CD4-positive, alpha-beta memory T cell (primary cell): ENCODE measurements around the gene ECE2. TPM values are rescaled to one million over a fixed set of nuclear protein-coding genes. Genes with fewer than 3 reads are reported as not detected.
A peak's percentile ranks its signal among the peaks of the same experiment; 100 is the strongest.

Experiments
- CTCF ChIA-PET: fragments of 350-600 bp; sonication (Branson Sonifier 250); formaldehyde crosslinking; loops from one replicate; lab custom pipeline; 2021; ENCODE audit warnings: inconsistent platforms; ENCODE audit not compliant: partially characterized antibody; lab: Charles Lee
- POLR2A ChIA-PET: fragments of 350-600 bp; sonication (Branson Sonifier 250); formaldehyde crosslinking; loops from one replicate; lab custom pipeline; 2021; ENCODE audit not compliant: partially characterized antibody; lab: Charles Lee
- DNase-seq, 5 donors: peaks; one replicate each; pipeline versions ENCODE4 v3.0.0 to v3.0.0-alpha.2; 2020 to 2022; ENCODE audit warnings: mixed read lengths in 1 of 5
- H3K27ac ChIP-seq: one replicate; pipeline ENCODE4 v1.7.0; 2013; ENCODE audit warnings: low read depth, low read length
- H3K27me3 ChIP-seq: 2 replicates; pipeline ENCODE4 v1.7.0; 2013; ENCODE audit warnings: mild to moderate bottlenecking, low read length, moderate library complexity; ENCODE audit not compliant: insufficient read depth
- H3K36me3 ChIP-seq: 2 replicates; pipeline ENCODE4 v1.7.0; 2013; ENCODE audit warnings: mild to moderate bottlenecking, low read length, moderate library complexity; ENCODE audit not compliant: insufficient read depth
- H3K4me1 ChIP-seq: 2 replicates; pipeline ENCODE4 v1.7.0; 2013; ENCODE audit warnings: mild to moderate bottlenecking, low read length, moderate library complexity; ENCODE audit not compliant: insufficient read depth
- H3K4me3 ChIP-seq, 2 donors: one replicate each; pipeline ENCODE4 v1.7.0; 2013; ENCODE audit warnings: low read length in 2 of 2, mild to moderate bottlenecking in 1 of 2
- H3K9me3 ChIP-seq, 2 donors: one replicate each; pipeline ENCODE4 v1.7.0; 2013; ENCODE audit warnings: low read length in 2 of 2, control low read depth in 1 of 2; ENCODE audit not compliant: control insufficient read depth in 1 of 2
- H3K27ac Mint-ChIP-seq, 7 donors: one replicate each; pipeline ENCODE4 v1.8.0; 2020 to 2021; ENCODE audit warnings: mixed read lengths in 7 of 7, mild to moderate bottlenecking in 6 of 7, inconsistent platforms in 3 of 7, moderate library complexity in 3 of 7
- H3K27me3 Mint-ChIP-seq, 2 donors: one replicate each; pipeline ENCODE4 v1.8.0; 2020 to 2021; ENCODE audit warnings: mixed read lengths in 2 of 2
- H3K36me3 Mint-ChIP-seq, 2 donors: one replicate each; pipeline ENCODE4 v1.8.0; 2020 to 2021; ENCODE audit warnings: mixed read lengths in 2 of 2, inconsistent platforms in 1 of 2, mild to moderate bottlenecking in 1 of 2
- H3K4me1 Mint-ChIP-seq, 4 donors: one replicate each; pipeline ENCODE4 v1.8.0; 2020 to 2021; ENCODE audit warnings: mixed read lengths in 4 of 4, mild to moderate bottlenecking in 1 of 4
- H3K4me3 Mint-ChIP-seq, 8 donors: one replicate each; pipeline ENCODE4 v1.8.0; 2020 to 2021; ENCODE audit warnings: mixed read lengths in 8 of 8, mild to moderate bottlenecking in 7 of 8, moderate library complexity in 6 of 8, inconsistent platforms in 3 of 8
- H3K9me3 Mint-ChIP-seq, 8 donors: one replicate each; pipeline ENCODE4 v1.8.0; 2020 to 2021; ENCODE audit warnings: mixed read lengths in 8 of 8, mild to moderate bottlenecking in 5 of 8, inconsistent platforms in 3 of 8, moderate library complexity in 1 of 8
- intact Hi-C: fragments of 100-400 bp; cut with micrococcal nuclease; formaldehyde crosslinking; loops from one replicate; pipeline ENCODE4 v1.15.1; 2023
- polyA plus RNA-seq, 2 donors: library from polyadenylated mRNA; unstranded; fragments of 300-500 nt; fragmentation: Illumina TruSeq; gene quantifications; one replicate each; pipeline ENCODE4 v1.2.3, GENCODE V29; 2021
- total RNA-seq, 2 experiments: library from RNA; stranded (reverse); gene quantifications; one replicate each; pipeline ENCODE4 v1.2.3, GENCODE V29; 2021

The ECE2 gene
- total and polyA plus RNA-seq, 4 experiments from 2014 or later: not detected

- H3K4me1 Mint-ChIP-seq: peaks cover 5 to 17% (median 7%) of the 10 kb centered on the region in 4 donors
- peaks cover 11% of the 10 kb centered on the region for H3K4me1 ChIP-seq
- H3K4me3 ChIP-seq: peak overlapping the region in 1 of 2 donors; percentile 51
- H3K4me3 Mint-ChIP-seq: peak overlapping the region; percentile 64 to 93 (median 81)
- peaks cover 40% of the 10 kb centered on the region for H3K27me3 ChIP-seq
- no peak overlapping the region for H3K27ac ChIP-seq
- H3K27me3 Mint-ChIP-seq: peaks cover 39 to 40% of the 10 kb centered on the region in 2 donors
- no peaks in the 10 kb centered on the region for H3K9me3 ChIP-seq
- H3K36me3 Mint-ChIP-seq: no peaks in the 10 kb centered on the region
- H3K9me3 Mint-ChIP-seq: peaks cover 0 to 2% (median 0%) of the 10 kb centered on the region in 8 donors
- H3K27ac Mint-ChIP-seq: peak overlapping the region in 2 of 7 donors; percentile 64 to 73
- H3K36me3 ChIP-seq: no peaks in the 10 kb centered on the region
- DNase-seq: no peak
- ChIA-PET CTCF (interaction anchor here (1.1 to 5.4 kb wide), 3 partner anchors 9 to 58 kb away, joined by 3 to 76 read pairs (median 3); partner anchors contain the start of gene EEF1AKMT4), POLR2A (interaction anchor here (1.2 kb wide), 1 partner anchor 19 kb away, joined by 4 read pairs; the partner anchor contains the start of gene EEF1AKMT4)
- intact Hi-C loops: no loop called here
These were observed 45.0 kb upstream of the ECE2 start for GRCh38 chr3:184230603-184231528.

DNA sequence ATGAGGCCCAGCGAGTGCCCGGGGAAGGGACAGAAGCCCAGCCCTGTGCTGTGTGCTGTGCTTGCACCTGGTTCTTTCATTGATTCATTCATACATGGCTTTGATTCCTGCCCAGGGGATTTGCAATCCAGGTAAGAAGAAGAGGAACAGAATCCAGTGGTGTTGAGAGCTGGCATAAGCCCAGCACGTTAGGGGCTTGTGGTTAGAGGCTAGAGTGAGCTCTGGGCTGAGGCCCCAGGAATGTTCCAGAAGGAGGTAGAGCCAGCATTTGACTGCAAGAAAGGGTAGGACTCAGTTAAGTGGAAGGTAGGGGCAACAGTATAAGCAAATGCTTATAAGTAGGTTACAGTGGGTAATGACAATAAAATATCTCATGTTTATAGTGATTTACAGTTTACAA, 44.2 kb upstream of the ECE2 start:
- ChIA-PET POLR2A (no interaction called here), CTCF (interaction anchor here (1.1 kb wide), 2 partner anchors 10 to 18 kb away, joined by 3 read pairs; partner anchors contain the start of gene EEF1AKMT4)
- H3K4me3 ChIP-seq: no peak overlapping the region
- no peaks in the 10 kb centered on the region for H3K36me3 ChIP-seq
- H3K27ac ChIP-seq: no peak overlapping the region
- no peaks in the 10 kb centered on the region for H3K36me3 Mint-ChIP-seq
- H3K27ac Mint-ChIP-seq: no peak overlapping the region
- peaks cover 11% of the 10 kb centered on the region for H3K4me1 ChIP-seq
- peaks cover 5 to 17% (median 7%) of the 10 kb centered on the region in 4 donors for H3K4me1 Mint-ChIP-seq
- intact Hi-C loops: no loop called here
- no peaks in the 10 kb centered on the region for H3K9me3 ChIP-seq
- H3K27me3 Mint-ChIP-seq: peaks cover 34 to 39% of the 10 kb centered on the region in 2 donors
- H3K4me3 Mint-ChIP-seq: peak overlapping the region; percentile 58 to 93 (median 81)
- peaks cover 40% of the 10 kb centered on the region for H3K27me3 ChIP-seq
- peaks cover 0 to 2% (median 0%) of the 10 kb centered on the region in 8 donors for H3K9me3 Mint-ChIP-seq
- DNase-seq: no peak

GRCh38 chr3:184233127-184233843, 42.5 kb upstream of the ECE2 start:
- ChIA-PET POLR2A (no interaction called here), CTCF (interaction anchor here (0.6 kb wide), 1 partner anchor 54 kb away, joined by 4 read pairs; no protein-coding TSS in a partner anchor)
- peaks cover 27 to 32% of the 10 kb centered on the region in 2 donors for H3K27me3 Mint-ChIP-seq
- no peak overlapping the region for H3K27ac Mint-ChIP-seq
- Histone ChIP-seq H3K4me3 (no peak overlapping the region), H3K27ac (no peak overlapping the region), H3K4me1 (peaks cover 11% of the 10 kb centered on the region), H3K27me3 (peaks cover 35% of the 10 kb centered on the region), H3K36me3 (no peaks in the 10 kb centered on the region), H3K9me3 (no peaks in the 10 kb centered on the region)
- intact Hi-C loops: no loop called here
- H3K4me3 Mint-ChIP-seq: no peak overlapping the region
- peaks cover 0 to 2% (median 0%) of the 10 kb centered on the region in 8 donors for H3K9me3 Mint-ChIP-seq
- no peak for DNase-seq
- no peaks in the 10 kb centered on the region for H3K36me3 Mint-ChIP-seq
- H3K4me1 Mint-ChIP-seq: peaks cover 5 to 17% (median 7%) of the 10 kb centered on the region in 4 donors

DNA sequence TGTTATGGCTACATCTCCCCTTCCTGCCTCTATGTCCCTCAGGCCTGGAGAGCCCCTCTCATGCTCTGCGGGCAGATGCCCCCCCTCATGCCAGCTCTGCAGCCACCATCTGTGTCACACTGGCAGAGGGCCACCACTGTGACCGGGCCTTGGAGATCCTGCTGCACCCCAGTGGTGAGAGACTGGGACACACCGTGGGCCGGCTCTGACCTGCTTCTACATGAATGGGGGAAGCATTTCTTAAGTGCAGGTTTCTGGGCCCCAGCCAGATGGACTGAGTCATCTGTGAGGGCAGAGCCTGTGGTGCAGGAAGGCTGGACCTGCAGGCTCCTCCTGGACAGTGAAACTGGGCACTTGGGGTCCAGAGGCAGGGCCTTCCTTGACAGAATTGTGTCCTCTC, 41.6 kb upstream of the ECE2 start:
- Mint-ChIP-seq H3K27ac (no peak overlapping the region), H3K4me1 (peaks cover 5 to 10% (median 7%) of the 10 kb centered on the region in 4 donors), H3K36me3 (no peaks in the 10 kb centered on the region), H3K9me3 (peaks cover 0 to 2% (median 0%) of the 10 kb centered on the region in 8 donors), H3K27me3 (peaks cover 24 to 27% of the 10 kb centered on the region in 2 donors), H3K4me3 (no peak overlapping the region)
- Histone ChIP-seq H3K27ac (no peak overlapping the region), H3K4me3 (no peak overlapping the region), H3K9me3 (no peaks in the 10 kb centered on the region), H3K4me1 (peaks cover 11% of the 10 kb centered on the region), H3K27me3 (peaks cover 28% of the 10 kb centered on the region), H3K36me3 (no peaks in the 10 kb centered on the region)
- no peak for DNase-seq
- intact Hi-C loops: no loop called here
- ChIA-PET CTCF (no interaction called here), POLR2A (no interaction called here)

DNA sequence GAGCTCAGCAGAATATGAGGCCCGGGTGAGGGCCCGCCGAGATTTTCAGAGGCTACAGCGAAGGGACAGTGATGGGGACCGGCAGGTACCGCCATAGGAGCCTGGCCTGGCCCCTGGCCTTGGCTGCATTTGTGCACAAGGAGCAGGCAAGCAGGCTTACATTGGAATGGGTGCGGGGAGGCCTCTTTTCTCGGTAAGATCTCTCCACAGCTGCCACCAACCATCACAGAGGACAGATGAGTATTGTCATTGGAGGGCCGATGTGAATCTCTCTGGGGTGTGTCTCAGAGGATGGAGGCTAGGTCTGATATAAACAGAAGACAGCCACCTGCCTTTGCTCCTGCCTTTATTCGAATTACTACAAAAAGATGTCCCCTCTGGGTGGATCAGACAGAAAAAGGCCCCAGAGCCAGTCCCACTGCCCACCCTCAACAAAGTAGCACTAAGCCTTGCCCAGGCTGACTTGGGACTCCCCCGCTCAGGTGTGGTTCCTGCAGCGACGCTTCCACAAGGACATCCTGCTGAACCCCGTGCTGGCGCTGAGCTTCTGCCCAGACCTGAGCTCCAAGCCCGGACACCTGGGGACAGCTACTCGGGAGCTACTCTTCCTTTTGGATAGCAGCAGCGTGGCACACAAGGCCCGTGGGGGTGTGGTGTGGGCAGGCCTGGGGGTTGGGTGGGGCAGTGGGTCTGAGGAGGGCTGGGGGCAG, 41.0 kb upstream of the ECE2 start:
- DNase-seq: no peak
- no peak overlapping the region for H3K27ac ChIP-seq
- CTCF ChIA-PET: no interaction called here
- peaks cover 0 to 2% (median 0%) of the 10 kb centered on the region in 8 donors for H3K9me3 Mint-ChIP-seq
- peaks cover 26% of the 10 kb centered on the region for H3K27me3 ChIP-seq
- H3K36me3 ChIP-seq: no peaks in the 10 kb centered on the region
- intact Hi-C loops: no loop called here
- no peaks in the 10 kb centered on the region for H3K9me3 ChIP-seq
- POLR2A ChIA-PET: no interaction called here
- no peaks in the 10 kb centered on the region for H3K36me3 Mint-ChIP-seq
- H3K27me3 Mint-ChIP-seq: peaks cover 24 to 27% of the 10 kb centered on the region in 2 donors
- no peak overlapping the region for H3K4me3 ChIP-seq
- no peak overlapping the region for H3K27ac Mint-ChIP-seq
- peaks cover 11% of the 10 kb centered on the region for H3K4me1 ChIP-seq
- peaks cover 5 to 10% (median 7%) of the 10 kb centered on the region in 4 donors for H3K4me1 Mint-ChIP-seq
- no peak overlapping the region for H3K4me3 Mint-ChIP-seq

DNA sequence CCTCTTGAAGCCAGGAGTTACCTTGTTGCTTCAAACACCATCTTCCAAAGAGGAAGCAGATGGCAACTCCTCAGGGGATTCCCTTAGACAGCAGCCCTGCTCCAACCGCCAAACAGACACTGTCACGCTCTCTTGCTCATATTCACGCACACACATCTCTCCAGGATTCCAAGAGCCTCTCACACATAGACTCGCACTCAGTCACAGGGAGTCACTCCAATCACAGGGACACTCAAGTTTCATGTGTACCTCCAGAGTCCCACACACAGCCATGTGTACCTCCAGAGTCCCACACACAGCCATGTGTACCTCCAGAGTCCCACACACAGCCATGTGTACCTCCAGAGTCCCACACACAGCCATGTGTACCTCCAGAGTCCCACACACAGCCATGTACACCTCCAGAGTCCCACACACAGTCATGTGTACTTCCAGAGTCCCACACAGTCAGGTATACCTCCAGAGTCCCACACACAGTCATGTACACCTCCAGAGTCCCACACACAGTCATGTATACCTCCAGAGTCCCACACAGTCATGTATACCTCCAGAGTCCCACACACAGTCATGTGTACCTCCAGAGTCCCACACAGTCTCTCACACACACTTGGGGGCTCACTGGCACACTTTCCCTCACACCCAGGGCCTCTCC, 40.3 kb upstream of the ECE2 start:
- Mint-ChIP-seq H3K9me3 (peaks cover 0 to 2% (median 0%) of the 10 kb centered on the region in 8 donors), H3K36me3 (peaks cover 0 to 1% of the 10 kb centered on the region in 2 donors), H3K27me3 (peaks cover 24 to 27% of the 10 kb centered on the region in 2 donors), H3K4me1 (peaks cover 5 to 10% (median 7%) of the 10 kb centered on the region in 4 donors), H3K27ac (no peak overlapping the region), H3K4me3 (no peak overlapping the region)
- peaks cover 5% of the 10 kb centered on the region for H3K4me1 ChIP-seq
- intact Hi-C loops: no loop called here
- H3K36me3 ChIP-seq: no peaks in the 10 kb centered on the region
- H3K4me3 ChIP-seq: no peak overlapping the region
- peaks cover 25% of the 10 kb centered on the region for H3K27me3 ChIP-seq
- no peak overlapping the region for H3K27ac ChIP-seq
- DNase-seq: no peak
- ChIA-PET CTCF (interaction anchor here (0.6 to 3.5 kb wide), 2 partner anchors 8 to 15 kb away, joined by 3 to 19 read pairs; no protein-coding TSS in a partner anchor), POLR2A (no interaction called here)
- H3K9me3 ChIP-seq: no peaks in the 10 kb centered on the region
